Esophagus muscularis mucosa (tissue), 4 donors: ENCODE results near the gene LRMDA.

Experiments
- CTCF ChIP-seq, 3 experiments: fragments of 200-600 bp in 2 of 3; fragments of 450-650 bp in 1 of 3; sonication (generic) in 2 of 3; IDR thresholded peaks; one replicate each; pipeline ENCODE4 v1.5.1; 2017 to 2019; ENCODE audit warnings: antibody characterized with exemption in 3 of 3, mild to moderate bottlenecking in 2 of 3, moderate library complexity in 1 of 3
- EP300 ChIP-seq: sonication (generic); formaldehyde crosslinking; IDR thresholded peaks from one replicate; pipeline ENCODE4 v1.6.1; 2017; ENCODE audit warnings: antibody characterized with exemption
- POLR2A ChIP-seq: fragments of 450-650 bp; IDR thresholded peaks from one replicate; pipeline ENCODE4 v1.6.1; 2017; ENCODE audit warnings: antibody characterized with exemption, moderate library complexity, mild to moderate bottlenecking, low read depth
- POLR2AphosphoS5 ChIP-seq, 2 donors: sonication (generic); formaldehyde crosslinking; IDR thresholded peaks; one replicate each; pipeline ENCODE4 v1.6.1; 2017; ENCODE audit warnings: antibody characterized with exemption in 2 of 2

GRCh38 chr10:75441196-75441595 lies 9.8 kb downstream of the LRMDA start:
- no peak for TF ChIP-seq CTCF (IDR thresholded peaks at IDR 0.05)
- TF ChIP-seq POLR2AphosphoS5 (IDR thresholded peaks at IDR 0.05), result no peak
- no peak for TF ChIP-seq POLR2A
- no peak for TF ChIP-seq EP300
